Stomach (tissue), 4 donors: ENCODE results near the gene CDH12.

Source experiments
- EP300 ChIP-seq: sonication (generic); formaldehyde crosslinking; IDR thresholded peaks from one replicate; pipeline ENCODE4 v1.6.1; 2017; ENCODE audit warnings: antibody characterized with exemption
- POLR2A ChIP-seq, 4 donors: fragments of 450-650 bp; IDR thresholded peaks; one replicate each; pipeline ENCODE4 v1.6.1; 2016; ENCODE audit warnings: antibody characterized with exemption in 4 of 4, control low read depth in 2 of 4, mild to moderate bottlenecking in 1 of 4, moderate library complexity in 1 of 4
- POLR2AphosphoS5 ChIP-seq, 3 donors: sonication (generic); formaldehyde crosslinking; IDR thresholded peaks; one replicate each; pipeline ENCODE4 v1.6.1; 2016; ENCODE audit warnings: antibody characterized with exemption in 3 of 3
- TF ChIP-seq, protein P1 (sequence below), 7 experiments: fragments of 450-650 bp in 4 of 7; fragments of 200-600 bp in 3 of 7; sonication (generic) in 3 of 7; IDR thresholded peaks; one replicate each; pipeline ENCODE4 v1.5.1; 2016 to 2019; ENCODE audit warnings: antibody characterized with exemption in 7 of 7, control low read depth in 2 of 7, mild to moderate bottlenecking in 1 of 7

DNA sequence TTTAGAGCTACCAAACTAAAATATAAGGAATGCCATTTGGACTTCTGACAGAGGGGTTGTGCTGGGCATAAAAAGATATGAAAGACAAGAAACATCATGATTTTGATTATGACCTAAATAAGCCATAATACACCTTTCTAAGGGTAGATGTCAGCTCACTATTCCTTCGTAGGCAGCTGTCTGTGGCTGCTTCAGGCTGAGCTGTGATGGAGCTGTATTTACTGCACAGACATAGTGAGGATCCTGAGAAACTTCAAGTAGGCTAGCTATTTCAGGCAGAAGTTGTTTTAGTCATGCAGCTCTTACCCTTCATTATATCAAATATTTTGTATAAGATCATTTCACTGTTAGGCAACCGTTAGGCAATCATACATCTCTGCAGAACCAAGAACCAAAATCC is 511.7 kb downstream of the CDH12 start:
- TF ChIP-seq, protein P1, sequence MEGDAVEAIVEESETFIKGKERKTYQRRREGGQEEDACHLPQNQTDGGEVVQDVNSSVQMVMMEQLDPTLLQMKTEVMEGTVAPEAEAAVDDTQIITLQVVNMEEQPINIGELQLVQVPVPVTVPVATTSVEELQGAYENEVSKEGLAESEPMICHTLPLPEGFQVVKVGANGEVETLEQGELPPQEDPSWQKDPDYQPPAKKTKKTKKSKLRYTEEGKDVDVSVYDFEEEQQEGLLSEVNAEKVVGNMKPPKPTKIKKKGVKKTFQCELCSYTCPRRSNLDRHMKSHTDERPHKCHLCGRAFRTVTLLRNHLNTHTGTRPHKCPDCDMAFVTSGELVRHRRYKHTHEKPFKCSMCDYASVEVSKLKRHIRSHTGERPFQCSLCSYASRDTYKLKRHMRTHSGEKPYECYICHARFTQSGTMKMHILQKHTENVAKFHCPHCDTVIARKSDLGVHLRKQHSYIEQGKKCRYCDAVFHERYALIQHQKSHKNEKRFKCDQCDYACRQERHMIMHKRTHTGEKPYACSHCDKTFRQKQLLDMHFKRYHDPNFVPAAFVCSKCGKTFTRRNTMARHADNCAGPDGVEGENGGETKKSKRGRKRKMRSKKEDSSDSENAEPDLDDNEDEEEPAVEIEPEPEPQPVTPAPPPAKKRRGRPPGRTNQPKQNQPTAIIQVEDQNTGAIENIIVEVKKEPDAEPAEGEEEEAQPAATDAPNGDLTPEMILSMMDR (IDR thresholded peaks at IDR 0.05), result no peak
- TF ChIP-seq EP300 (no peak), POLR2AphosphoS5 (IDR thresholded peaks at IDR 0.05) (no peak), POLR2A (IDR thresholded peaks at IDR 0.05) (no peak)
